Mesendoderm (in vitro differentiated cells): ENCODE measurements around the gene CAMTA1.

Experiments
- DNase-seq: peaks from one replicate; pipeline ENCODE4 v3.0.0; 2013
- H2AK5ac ChIP-seq: 2 replicates; pipeline ENCODE4 v1.6.1; 2013; ENCODE audit warnings: low read length, inconsistent platforms
- H2BK120ac ChIP-seq: 2 replicates; pipeline ENCODE4 v1.6.1; 2013; ENCODE audit warnings: low read depth, mild to moderate bottlenecking, low read length, moderate library complexity, mixed read lengths
- H2BK15ac ChIP-seq: replicated peaks from 2 replicates; pipeline ENCODE4 v1.6.1; 2013; ENCODE audit warnings: low read depth, mild to moderate bottlenecking, moderate library complexity
- H2BK5ac ChIP-seq: 2 replicates; pipeline ENCODE4 v1.6.1; 2013; ENCODE audit warnings: low read length, inconsistent platforms
- H3K18ac ChIP-seq: 2 replicates; pipeline ENCODE4 v1.6.1; 2013; ENCODE audit warnings: mild to moderate bottlenecking, low read length, mixed read lengths
- H3K23ac ChIP-seq: one replicate; pipeline ENCODE4 v1.6.1; 2013; ENCODE audit warnings: low read length
- H3K27ac ChIP-seq: 2 replicates; pipeline ENCODE4 v1.5.1; 2013; ENCODE audit warnings: low read depth, mild to moderate bottlenecking, inconsistent platforms, low read length, moderate library complexity
- H3K27me3 ChIP-seq: 2 replicates; pipeline ENCODE4 v1.6.1; 2013; ENCODE audit warnings: low read length, control low read depth, mild to moderate bottlenecking, inconsistent platforms; ENCODE audit not compliant: insufficient read depth, poor library complexity
- H3K36me3 ChIP-seq: 2 replicates; pipeline ENCODE4 v1.6.1; 2013; ENCODE audit warnings: low read length, inconsistent platforms; ENCODE audit not compliant: control insufficient read depth, insufficient read depth
- H3K4ac ChIP-seq: one replicate; pipeline ENCODE4 v1.6.1; 2013; ENCODE audit warnings: low read depth, mild to moderate bottlenecking, low read length, moderate library complexity
- H3K4me1 ChIP-seq: 2 replicates; pipeline ENCODE4 v1.6.1; 2013; ENCODE audit warnings: low read depth, low read length, inconsistent platforms; ENCODE audit not compliant: control insufficient read depth
- H3K4me2 ChIP-seq: 2 replicates; pipeline ENCODE4 v1.6.1; 2013; ENCODE audit warnings: low read length
- H3K4me3 ChIP-seq: 2 replicates; pipeline ENCODE4 v1.5.1; 2013; ENCODE audit warnings: mild to moderate bottlenecking, low read length
- H3K56ac ChIP-seq: one replicate; pipeline ENCODE4 v1.6.1; 2013; ENCODE audit warnings: low read length
- H3K79me1 ChIP-seq: 2 replicates; pipeline ENCODE4 v1.6.1; 2013; ENCODE audit warnings: low read length, inconsistent platforms
- H3K79me2 ChIP-seq: 2 replicates; pipeline ENCODE4 v1.6.1; 2013; ENCODE audit warnings: mild to moderate bottlenecking, low read length; ENCODE audit not compliant: control insufficient read depth, insufficient read depth
- H3K9ac ChIP-seq: 2 replicates; pipeline ENCODE4 v1.6.1; 2013; ENCODE audit warnings: low read length, inconsistent platforms
- H4K5ac ChIP-seq: one replicate; pipeline ENCODE4 v1.6.1; 2013; ENCODE audit warnings: low read length
- H4K8ac ChIP-seq: one replicate; pipeline ENCODE4 v1.6.1; 2013; ENCODE audit warnings: low read depth, mild to moderate bottlenecking, control low read depth, low read length, moderate library complexity
- WGBS: extraction: QIAGEN DNeasy Blood & Tissue Kit; methylation state at CpG from one replicate; pipeline ENCODE4 v1.1.7; 2013; ENCODE audit warnings: low lambda C conversion rate, missing lambda C conversion rate; ENCODE audit not compliant: insufficient coverage; ENCODE audit errors: extremely low coverage; 5-methylcytosine and 5-hydroxymethylcytosine counted together

CAMTA1 gene

DNA sequence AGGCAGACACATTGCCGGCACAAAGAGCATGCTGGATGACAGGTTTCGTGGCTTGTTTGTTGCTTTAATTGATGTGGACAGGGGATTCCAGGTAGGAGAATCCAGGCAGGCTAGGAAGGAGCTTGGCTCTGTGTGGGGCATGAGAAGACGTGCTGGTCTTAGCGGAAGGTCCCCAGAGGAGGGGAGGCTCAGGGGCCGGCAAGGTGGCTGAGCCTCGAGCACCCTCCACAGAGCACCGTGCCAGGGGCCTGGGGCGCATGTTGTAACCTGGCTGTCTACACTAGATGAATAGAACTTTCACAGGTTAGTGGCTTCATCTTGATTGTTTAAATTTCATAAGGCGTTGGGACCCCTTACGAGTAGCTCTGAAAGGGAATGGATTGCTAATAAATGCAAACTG is 223.1 kb downstream of the CAMTA1 start:
- H2BK120ac ChIP-seq, result no peak overlapping the region
- no peak overlapping the region for H2AK5ac ChIP-seq
- no peaks in the 10 kb centered on the region for H3K79me1 ChIP-seq
- H3K27ac ChIP-seq, result no peak overlapping the region
- no peak for DNase-seq
- H3K4me3 ChIP-seq, result no peak overlapping the region
- no peak overlapping the region for H3K23ac ChIP-seq
- no peak overlapping the region for H3K4me2 ChIP-seq
- no peak overlapping the region for H4K8ac ChIP-seq
- no peaks in the 10 kb centered on the region for H3K36me3 ChIP-seq
- H2BK5ac ChIP-seq, result no peak overlapping the region
- H3K4me1 ChIP-seq, result no peaks in the 10 kb centered on the region
- no CpG with 5 or more reads among the region's 10 CpGs for WGBS
- H4K5ac ChIP-seq, result no peak overlapping the region
- no peak overlapping the region for H3K4ac ChIP-seq
- H2BK15ac ChIP-seq, result no peak overlapping the region
- H3K9ac ChIP-seq, result no peak overlapping the region
- H3K56ac ChIP-seq, result no peak overlapping the region
- no peaks in the 10 kb centered on the region for H3K27me3 ChIP-seq
- no peak overlapping the region for H3K18ac ChIP-seq
- H3K79me2 ChIP-seq, result no peaks in the 10 kb centered on the region

DNA sequence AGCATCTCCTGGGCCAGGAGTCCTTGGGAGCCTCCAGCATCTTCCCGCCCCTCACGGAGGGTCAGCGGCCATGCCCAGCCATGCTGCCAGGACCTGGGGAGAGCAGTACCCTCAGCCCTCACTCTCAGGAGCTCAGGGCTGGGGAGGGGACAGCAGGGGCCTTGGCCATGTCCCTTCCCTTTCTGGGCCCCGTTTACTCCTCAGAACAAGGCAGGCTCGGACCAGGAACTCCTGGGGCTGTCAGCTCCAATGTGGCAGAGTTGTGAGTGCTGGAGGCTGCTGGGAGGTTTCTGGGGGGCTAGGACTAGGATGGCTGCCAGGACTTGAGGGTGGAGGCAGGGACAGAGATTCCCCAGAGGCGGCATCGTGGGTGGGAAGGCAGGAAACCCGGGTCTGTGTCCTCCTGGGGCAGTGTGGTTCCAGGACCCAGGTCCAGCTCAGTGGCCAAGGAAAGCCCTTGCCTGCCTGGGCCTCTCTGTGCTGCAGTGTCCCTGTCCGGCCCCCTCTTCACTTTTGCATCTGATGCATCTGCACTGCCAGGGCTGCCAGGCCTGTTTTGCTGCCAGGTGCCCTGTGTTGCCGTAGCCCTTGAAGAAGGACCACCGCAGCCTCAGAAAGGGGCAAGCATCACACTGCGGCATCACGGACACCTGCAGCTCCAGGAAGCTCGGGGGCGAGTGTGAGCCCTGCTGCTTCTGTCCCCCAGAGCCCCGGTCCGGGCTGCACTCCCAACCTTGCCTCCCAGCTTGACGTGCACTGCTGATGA is 223.9 kb downstream of the CAMTA1 start:
- WGBS, result no CpG with 5 or more reads among the region's 18 CpGs
- Histone ChIP-seq H3K79me1 (no peaks in the 10 kb centered on the region), H3K18ac (no peak overlapping the region), H3K79me2 (no peaks in the 10 kb centered on the region), H3K4ac (no peak overlapping the region), H3K4me2 (no peak overlapping the region), H3K36me3 (no peaks in the 10 kb centered on the region), H2BK15ac (no peak overlapping the region), H4K8ac (no peak overlapping the region), H3K23ac (no peak overlapping the region), H3K4me3 (no peak overlapping the region), H3K56ac (no peak overlapping the region), H3K27ac (no peak overlapping the region), H2AK5ac (no peak overlapping the region), H3K4me1 (no peaks in the 10 kb centered on the region), H3K27me3 (no peaks in the 10 kb centered on the region), H4K5ac (no peak overlapping the region), H2BK5ac (no peak overlapping the region), H2BK120ac (no peak overlapping the region), H3K9ac (no peak overlapping the region)
- DNase-seq, result no peak

DNA sequence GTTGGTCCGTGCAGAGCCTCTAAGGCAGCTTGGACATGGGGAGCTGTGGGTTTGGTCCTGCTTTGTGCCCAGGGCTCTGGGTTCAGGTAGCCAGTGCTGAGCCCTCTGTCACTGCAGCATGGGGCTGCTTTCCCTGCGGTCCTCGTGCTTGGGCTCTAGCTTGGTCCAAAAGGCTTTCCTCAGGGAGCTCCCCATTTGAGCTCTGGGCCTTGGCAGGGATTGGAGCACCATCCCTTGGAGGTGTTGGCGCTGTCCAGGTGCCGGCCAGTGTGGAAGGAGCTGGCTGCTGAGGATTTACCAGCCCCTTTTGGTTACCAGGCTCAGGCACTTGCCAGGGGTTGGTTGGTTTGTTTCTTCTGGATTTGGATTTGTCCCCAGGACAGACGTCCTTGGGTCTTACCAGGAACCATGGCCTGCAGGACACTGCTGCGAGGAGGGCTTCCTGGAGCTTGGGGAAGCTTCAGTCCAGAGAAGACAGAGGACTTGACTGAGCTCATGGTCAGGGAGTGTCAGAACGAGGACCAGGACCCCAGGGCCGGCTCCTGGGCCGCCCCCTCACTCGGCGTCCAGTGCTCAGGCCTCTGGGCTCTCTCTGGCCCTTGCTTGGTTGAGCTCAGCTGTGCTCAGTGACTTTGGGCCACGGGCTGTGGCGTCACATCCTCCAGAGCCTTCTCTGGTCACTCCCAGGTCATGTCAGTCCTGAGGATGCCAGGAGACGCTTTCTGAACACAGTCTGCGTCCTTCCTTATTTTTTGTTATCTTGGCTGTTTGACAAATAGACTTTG is 224.7 kb downstream of the CAMTA1 start:
- no peaks in the 10 kb centered on the region for H3K36me3 ChIP-seq
- no peak overlapping the region for H3K23ac ChIP-seq
- H3K27ac ChIP-seq, result no peak overlapping the region
- DNase-seq, result no peak
- no peak overlapping the region for H3K4me2 ChIP-seq
- no peak overlapping the region for H3K4ac ChIP-seq
- H3K9ac ChIP-seq, result no peak overlapping the region
- H3K18ac ChIP-seq, result no peak overlapping the region
- H3K56ac ChIP-seq, result no peak overlapping the region
- no peak overlapping the region for H2BK5ac ChIP-seq
- no peaks in the 10 kb centered on the region for H3K27me3 ChIP-seq
- no peaks in the 10 kb centered on the region for H3K4me1 ChIP-seq
- H4K5ac ChIP-seq, result no peak overlapping the region
- H3K4me3 ChIP-seq, result no peak overlapping the region
- no peak overlapping the region for H4K8ac ChIP-seq
- H2BK15ac ChIP-seq, result no peak overlapping the region
- H2BK120ac ChIP-seq, result no peak overlapping the region
- no peaks in the 10 kb centered on the region for H3K79me2 ChIP-seq
- WGBS, result no CpG with 5 or more reads among the region's 16 CpGs
- no peaks in the 10 kb centered on the region for H3K79me1 ChIP-seq
- no peak overlapping the region for H2AK5ac ChIP-seq

DNA sequence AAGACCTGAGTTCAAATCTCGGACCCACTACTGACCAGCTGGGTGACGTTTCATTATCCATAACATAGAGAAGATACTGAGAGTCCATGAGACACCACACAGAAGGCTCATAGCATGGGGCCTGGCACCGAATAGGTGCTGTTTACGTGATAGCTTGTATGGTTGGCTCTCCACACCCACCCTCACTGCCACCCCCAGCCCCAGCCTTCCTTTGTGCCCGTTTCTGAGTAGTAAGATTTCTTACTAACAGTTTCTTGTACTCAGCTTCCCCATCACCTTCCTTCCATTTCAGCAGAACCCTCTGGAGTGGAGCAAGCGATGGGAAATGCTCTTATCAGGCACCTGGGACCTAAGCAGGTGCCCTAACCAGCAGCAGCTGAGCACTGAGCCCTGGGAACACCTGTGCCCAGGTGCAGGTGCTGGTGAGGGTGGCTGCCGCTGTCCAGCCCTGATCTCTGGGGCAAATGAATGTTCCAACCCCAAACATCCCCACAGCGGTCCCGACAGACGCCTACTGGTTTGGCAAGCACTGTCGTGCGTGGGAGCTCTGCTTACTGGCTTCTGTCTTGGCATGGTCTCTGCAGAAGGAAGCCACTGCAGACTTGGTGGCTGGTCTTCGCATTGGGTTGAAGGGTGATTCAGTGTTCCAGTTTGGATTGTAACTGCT is 225.4 kb downstream of the CAMTA1 start:
- H3K18ac ChIP-seq, result no peak overlapping the region
- H3K79me2 ChIP-seq, result no peaks in the 10 kb centered on the region
- H4K5ac ChIP-seq, result no peak overlapping the region
- no peak overlapping the region for H2BK5ac ChIP-seq
- H3K4me3 ChIP-seq, result no peak overlapping the region
- H3K36me3 ChIP-seq, result no peaks in the 10 kb centered on the region
- no peak overlapping the region for H3K23ac ChIP-seq
- H3K27ac ChIP-seq, result no peak overlapping the region
- H3K9ac ChIP-seq, result no peak overlapping the region
- no peak overlapping the region for H2BK120ac ChIP-seq
- H2AK5ac ChIP-seq, result no peak overlapping the region
- H2BK15ac ChIP-seq, result no peak overlapping the region
- WGBS, result no CpG with 5 or more reads among the region's 13 CpGs
- no peak overlapping the region for H3K4ac ChIP-seq
- no peaks in the 10 kb centered on the region for H3K79me1 ChIP-seq
- H3K56ac ChIP-seq, result no peak overlapping the region
- H4K8ac ChIP-seq, result no peak overlapping the region
- H3K4me2 ChIP-seq, result no peak overlapping the region
- no peaks in the 10 kb centered on the region for H3K27me3 ChIP-seq
- DNase-seq, result no peak
- H3K4me1 ChIP-seq, result no peaks in the 10 kb centered on the region

DNA sequence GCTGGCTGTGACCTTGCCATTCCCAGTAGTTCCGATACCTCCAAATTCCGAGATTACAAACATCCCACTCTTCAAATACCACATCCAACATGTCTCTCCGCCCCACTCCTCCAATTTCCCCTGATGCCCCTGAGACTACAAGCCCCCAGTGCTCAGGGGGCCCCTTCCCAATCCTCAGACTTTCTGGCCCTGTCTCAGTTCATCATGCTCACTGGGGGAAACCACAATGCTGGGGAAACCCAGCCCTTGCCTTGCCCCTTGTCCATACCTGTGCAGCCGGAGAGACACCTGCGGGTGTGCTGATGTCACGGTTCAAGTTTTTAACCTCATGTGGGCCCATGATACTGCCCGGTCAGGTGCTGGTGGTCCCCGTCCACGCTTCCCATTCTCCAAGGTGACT is 226.6 kb downstream of the CAMTA1 start:
- no peaks in the 10 kb centered on the region for H3K79me2 ChIP-seq
- no peak overlapping the region for H2BK15ac ChIP-seq
- no peak overlapping the region for H3K4me3 ChIP-seq
- H3K4me2 ChIP-seq, result no peak overlapping the region
- no peak overlapping the region for H3K4ac ChIP-seq
- no peaks in the 10 kb centered on the region for H3K79me1 ChIP-seq
- no peak overlapping the region for H3K18ac ChIP-seq
- H3K27ac ChIP-seq, result no peak overlapping the region
- H2AK5ac ChIP-seq, result no peak overlapping the region
- H3K23ac ChIP-seq, result no peak overlapping the region
- H2BK5ac ChIP-seq, result no peak overlapping the region
- WGBS, result no CpG with 5 or more reads among the region's 9 CpGs
- H3K56ac ChIP-seq, result no peak overlapping the region
- no peak overlapping the region for H3K9ac ChIP-seq
- H2BK120ac ChIP-seq, result no peak overlapping the region
- DNase-seq, result no peak
- no peaks in the 10 kb centered on the region for H3K36me3 ChIP-seq
- no peaks in the 10 kb centered on the region for H3K4me1 ChIP-seq
- no peaks in the 10 kb centered on the region for H3K27me3 ChIP-seq
- no peak overlapping the region for H4K5ac ChIP-seq
- H4K8ac ChIP-seq, result no peak overlapping the region
